ENCODE data around the gene GRIP2.

DNA sequence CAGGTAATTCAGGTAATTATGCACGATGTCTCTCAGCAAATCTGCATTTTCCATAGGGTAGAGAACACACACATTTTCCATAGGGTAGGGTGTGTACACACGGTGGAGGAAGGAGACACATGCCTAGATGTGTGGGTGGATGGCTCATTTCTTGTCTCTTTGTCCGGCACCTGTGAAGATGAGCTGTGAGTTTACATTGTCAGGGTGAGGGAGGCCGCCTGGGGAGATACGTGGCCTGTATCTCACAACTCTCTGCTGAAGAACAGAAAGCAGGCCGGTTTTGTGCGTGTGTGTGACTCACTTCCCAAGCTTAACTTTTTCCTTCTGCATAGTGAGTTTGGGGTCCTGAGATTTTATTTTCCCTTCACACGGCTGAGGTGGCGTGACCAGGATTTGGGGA lies 77.4 kb downstream of the GRIP2 start:
- TF ChIP-seq, protein P1, sequence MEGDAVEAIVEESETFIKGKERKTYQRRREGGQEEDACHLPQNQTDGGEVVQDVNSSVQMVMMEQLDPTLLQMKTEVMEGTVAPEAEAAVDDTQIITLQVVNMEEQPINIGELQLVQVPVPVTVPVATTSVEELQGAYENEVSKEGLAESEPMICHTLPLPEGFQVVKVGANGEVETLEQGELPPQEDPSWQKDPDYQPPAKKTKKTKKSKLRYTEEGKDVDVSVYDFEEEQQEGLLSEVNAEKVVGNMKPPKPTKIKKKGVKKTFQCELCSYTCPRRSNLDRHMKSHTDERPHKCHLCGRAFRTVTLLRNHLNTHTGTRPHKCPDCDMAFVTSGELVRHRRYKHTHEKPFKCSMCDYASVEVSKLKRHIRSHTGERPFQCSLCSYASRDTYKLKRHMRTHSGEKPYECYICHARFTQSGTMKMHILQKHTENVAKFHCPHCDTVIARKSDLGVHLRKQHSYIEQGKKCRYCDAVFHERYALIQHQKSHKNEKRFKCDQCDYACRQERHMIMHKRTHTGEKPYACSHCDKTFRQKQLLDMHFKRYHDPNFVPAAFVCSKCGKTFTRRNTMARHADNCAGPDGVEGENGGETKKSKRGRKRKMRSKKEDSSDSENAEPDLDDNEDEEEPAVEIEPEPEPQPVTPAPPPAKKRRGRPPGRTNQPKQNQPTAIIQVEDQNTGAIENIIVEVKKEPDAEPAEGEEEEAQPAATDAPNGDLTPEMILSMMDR (conservative IDR thresholded peaks at IDR 0.05; ENCODE audit: low read length) = no peak
- TF ChIP-seq EZH2phosphoT487 (IDR thresholded peaks at IDR 0.05; ENCODE audit: borderline replicate concordance, low read depth, low read length) = no peak

All from OCI-LY7 (cell line).